CD4-positive, alpha-beta T cell treated with Interleukin-6 at 100 ng/mL for 8 hours (primary cell): ENCODE results near the gene TNPO3.
"Not testable (repeated sequence)": the region's sequence is repeated elsewhere in the genome, so short reads cannot be mapped to it uniquely, and the experiment has no call there.

Source experiments
- DNase-seq: peaks from one replicate; pipeline ENCODE4 v3.0.0-alpha.2; 2020; ENCODE audit warnings: mixed read lengths, low spot score

TNPO3 gene

DNA sequence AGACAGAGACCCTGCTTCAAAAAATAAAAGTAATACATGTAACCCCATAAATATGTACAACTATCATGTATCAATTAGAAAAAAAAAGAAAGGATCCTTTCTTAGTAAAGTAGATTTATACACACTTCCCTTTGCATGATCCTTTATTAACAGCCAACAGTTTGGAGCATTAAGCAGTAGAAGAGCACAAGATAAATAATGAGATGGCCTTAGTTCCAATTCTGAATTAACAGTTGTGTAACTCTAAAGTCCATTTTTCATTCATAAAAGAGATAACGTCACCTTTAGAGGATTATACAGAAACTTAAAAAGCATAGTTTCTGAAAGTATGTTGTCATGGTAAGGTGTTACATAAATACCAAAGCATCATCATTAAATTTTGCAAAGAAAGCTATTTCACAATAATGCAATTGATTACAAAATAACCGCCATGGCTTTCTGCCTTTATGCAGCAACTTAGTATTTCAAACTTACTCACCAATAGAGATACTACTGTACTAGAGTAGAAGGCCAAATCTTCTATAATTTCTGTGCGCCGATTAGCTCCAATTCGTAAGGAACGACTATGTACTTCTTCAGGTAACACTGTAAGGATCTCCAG is 40.3 kb downstream of the TNPO3 start:
- DNase-seq = no peak

DNA sequence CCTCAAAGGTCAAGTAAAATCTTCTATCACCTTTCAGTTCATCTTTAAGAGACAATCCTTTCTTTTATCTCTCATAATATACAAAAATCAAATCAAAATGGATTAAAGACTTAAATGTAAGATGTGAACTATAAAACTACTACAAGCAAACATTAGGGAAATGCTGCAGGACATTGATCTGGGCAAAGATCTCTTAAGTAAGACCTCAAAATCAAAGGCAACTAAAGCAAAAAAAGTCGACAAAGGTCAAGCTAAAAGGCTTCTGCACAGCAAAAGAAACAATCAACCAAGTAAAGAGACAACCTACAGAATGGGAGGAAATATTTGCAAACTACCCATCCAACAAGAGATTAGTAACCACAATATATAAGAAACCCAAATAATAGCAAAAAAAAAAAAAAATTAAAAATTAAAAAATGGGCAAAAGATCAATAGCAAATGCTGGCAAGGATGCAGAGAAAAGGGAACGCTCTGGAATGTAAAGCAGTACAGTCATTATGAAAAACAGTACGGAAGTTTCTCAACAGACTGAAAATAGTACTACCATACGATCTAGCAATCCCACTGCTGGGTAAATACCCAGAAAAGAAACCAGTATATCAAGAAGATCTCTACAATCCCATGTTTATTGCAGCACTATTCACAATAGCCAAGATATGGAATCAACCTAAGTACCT is 41.7 kb downstream of the TNPO3 start:
- no peak for DNase-seq

DNA sequence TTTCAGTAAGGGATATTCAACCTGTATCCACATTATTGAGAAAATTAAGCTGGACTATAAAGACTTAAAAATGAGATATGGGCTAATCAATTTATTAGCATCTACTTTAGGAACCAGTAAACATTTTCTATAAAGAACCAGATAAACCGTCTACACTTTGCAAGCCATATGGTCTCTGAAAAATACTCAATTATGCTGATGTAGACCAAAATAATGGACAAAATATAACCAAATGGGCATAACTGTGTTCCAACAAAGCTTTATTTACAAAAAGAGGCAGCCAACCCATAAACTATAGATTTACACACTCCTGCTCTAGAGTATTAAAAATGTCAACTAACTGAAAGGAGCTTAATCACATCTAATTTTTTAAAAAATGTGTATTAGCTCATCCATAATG is 42.3 kb downstream of the TNPO3 start:
- no peak for DNase-seq

GRCh38 chr7:129010075-129010474 is 44.8 kb downstream of the TNPO3 start:
- no peak for DNase-seq

DNA sequence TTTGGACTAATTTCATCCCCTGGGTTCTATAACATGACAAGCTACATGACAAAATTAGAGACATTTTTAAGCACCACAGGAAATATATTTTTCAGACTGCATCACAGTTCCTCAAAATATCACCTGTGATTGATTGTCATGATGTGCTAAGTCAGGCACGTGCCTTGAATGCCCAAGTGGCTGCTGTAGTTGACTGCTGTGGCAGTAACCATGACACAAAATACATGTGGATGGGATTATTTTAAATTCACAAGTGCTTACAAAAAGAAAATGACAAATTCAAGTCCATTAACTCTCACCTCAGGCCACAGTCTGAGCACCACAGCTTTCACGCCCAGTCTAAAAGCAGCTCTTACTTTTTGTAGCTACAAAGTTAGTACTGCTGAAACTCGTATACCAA is 45.5 kb downstream of the TNPO3 start:
- DNase-seq = no peak

DNA sequence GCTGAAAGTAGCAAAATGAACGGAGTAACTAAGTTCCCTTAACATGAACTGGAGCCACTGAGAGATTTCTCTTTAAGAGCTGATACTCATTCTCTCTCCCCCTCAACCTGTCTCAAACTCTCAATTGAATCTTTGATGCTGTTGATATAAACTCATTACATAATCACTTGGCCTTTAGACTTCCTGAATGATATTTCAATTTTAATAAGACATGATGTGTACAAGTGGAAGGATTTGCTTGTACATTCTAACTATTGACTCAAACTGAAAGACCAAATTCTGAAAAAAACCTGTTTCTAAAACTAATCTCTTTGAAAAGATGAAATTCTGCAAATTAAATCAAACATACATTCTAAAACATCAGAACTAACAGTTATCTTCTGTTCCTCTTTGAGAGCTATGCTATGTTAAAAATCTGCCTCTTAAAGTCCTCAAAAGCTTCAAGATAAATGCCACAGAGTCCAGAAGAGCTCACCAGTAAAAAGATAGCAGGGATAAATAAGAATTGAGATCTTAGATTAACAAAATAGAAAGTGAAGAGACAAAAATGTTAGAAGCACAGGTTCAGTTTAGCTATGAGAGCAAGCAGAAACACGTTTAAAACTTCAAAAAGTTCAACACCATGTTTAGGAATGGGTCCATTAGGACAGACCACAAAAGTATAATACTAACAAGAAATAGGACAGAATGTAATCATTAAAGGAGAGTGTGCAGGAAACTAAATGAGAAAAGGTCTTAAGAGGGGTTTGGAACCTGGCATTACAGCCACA is 46.1 kb downstream of the TNPO3 start:
- no peak for DNase-seq

GRCh38 chr7:129007572-129007971 is 47.3 kb downstream of the TNPO3 start:
- DNase-seq = no peak

- no peak for DNase-seq
Observed at GRCh38 chr7:129006636-129007414, 48.1 kb downstream of the TNPO3 start.

DNA sequence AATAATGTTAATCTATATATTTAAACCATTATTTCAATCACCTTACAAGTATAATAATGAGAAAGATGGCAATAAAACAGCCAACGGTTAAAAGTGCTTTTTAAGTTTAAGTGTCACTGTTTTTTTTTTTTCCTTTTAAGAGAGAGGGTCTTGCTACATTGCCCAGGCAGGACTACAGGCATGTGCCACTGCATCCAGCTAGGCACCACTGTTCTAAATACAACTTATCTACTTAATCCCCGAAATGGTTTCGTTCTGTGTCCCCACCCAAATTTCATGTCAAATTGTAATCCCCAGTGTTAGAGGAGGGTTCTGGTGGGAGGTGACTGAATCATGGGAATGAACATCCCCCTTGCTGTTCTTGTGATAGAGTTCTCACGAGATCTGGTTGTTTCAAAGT is 49.7 kb downstream of the TNPO3 start:
- no peak for DNase-seq

DNA sequence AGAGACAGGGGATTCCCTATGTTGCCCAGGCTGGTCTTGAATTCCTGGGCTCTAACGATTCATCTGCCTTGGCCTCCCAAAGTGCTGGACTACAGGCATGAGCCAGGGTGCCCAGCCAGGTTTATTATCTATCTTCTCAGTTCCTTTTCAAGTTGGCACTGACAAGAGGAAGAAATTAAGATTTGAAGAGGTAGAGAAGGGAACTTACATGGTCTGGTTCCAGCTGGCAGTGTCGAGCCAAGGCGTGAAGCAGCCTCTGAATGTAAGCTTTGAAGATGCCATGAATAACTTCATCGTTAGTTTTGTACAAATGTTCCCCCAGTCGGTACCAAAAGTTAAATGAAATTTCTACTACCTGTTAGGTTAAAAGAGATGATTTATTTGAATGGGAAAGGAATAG is 57.7 kb downstream of the TNPO3 start:
- no peak for DNase-seq

DNA sequence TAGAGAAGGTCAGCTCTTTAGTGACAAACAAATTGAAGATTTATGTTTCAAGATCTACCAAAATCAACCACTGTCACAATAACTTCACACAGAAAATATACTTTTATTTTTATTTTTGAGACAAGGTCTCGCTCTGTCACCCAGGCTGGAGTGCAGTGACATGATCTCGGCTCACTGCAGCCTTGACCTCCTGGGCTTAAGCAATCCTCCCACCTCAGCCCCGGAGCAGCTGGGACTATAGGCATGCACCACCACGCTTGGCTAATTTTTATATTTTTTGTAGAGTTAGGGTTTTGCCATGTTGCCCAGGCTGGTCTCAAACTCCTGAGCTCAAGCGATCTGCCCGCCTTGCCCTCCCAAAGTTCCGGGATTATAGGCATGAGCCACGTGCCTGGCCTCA is 60.4 kb downstream of the TNPO3 start:
- not testable (repeated sequence) for DNase-seq

GRCh38 chr7:128993419-128993818 is 61.5 kb downstream of the TNPO3 start:
- no peak for DNase-seq

- no peak for DNase-seq
Observed at GRCh38 chr7:128989961-128990360, 65.0 kb downstream of the TNPO3 start.

DNA sequence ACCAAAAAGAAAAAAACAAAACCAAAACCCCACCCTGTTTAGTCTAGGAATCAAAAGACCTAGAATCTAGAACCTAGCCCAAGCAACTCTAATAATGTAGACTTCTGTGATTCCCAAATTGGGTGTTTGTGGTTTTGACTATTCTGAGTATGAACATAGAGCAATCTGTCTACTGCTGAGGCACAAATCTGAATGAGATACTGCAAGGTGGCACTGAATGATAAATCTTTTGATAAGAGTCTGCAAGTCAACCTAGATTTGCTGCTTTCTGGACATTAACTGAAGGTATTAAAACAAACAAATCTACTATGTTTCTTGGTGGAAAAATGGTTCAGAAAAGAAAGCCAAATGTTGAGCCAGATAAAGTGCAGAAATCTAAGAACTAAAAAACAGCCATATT is 66.5 kb downstream of the TNPO3 start:
- DNase-seq = no peak

DNA sequence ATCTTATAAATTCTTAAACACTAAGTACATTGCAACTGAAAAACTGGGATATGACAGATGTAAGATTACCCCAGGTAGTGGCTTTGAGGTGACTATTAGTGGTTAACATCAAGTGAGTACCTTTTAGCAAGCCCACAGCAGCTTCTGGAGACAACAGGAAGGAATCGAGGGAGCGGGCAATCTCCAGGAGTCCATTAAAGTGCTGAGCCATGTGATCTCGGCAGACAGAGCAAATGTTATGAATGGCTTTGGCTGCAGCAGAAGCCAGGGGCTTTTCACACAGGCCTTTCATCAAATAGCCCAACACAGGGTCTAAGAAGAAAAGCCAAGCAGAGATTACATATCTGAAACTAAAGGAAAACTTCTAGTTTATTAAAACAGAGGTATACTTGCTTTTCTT is 68.3 kb downstream of the TNPO3 start:
- no peak for DNase-seq

- DNase-seq = no peak
Observed at GRCh38 chr7:128985660-128986059, 69.3 kb downstream of the TNPO3 start.

DNA sequence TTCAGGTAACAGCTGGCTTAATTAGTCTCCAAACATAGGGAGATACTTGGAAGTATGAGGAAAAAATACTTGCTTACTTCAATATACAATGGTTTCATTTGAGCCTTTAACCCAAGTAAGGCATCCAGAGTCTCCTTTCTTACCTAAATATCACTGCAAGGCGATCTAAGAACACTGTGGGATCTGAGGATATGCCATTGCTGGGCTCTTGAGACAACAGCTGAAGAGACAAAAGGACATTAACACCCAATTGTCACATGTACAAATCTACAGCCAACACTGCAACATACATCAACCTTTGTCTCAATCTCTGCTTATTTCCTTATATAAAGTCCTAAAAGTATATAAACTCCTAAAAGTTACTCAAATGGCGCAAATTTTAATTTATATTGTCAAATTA is 72.8 kb downstream of the TNPO3 start:
- no peak for DNase-seq

- no peak for DNase-seq
Observed at GRCh38 chr7:128974241-128974934, 80.5 kb downstream of the TNPO3 start.

GRCh38 chr7:128968624-128969023 is 86.3 kb downstream of the TNPO3 start:
- DNase-seq = no peak

DNA sequence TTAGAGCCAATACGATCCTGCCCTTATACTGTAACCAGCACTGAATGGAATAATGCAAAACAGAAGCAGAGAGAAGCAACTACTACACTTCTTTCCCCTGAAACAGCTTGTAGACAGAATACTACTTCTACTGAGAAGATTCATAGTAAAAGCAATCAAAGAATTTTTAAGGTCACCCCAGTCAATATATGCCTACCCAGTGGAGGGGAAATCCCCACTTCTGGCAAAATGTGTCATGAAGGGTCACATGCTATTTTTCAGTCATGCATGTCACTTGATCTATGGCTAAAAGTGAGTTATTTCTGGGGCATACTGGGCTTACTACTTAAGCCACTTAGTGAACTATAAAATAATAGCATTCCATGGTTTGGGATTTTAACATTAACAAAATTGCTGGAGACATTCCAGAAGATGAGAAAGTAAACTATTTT is 91.6 kb downstream of the TNPO3 start:
- DNase-seq = no peak

DNA sequence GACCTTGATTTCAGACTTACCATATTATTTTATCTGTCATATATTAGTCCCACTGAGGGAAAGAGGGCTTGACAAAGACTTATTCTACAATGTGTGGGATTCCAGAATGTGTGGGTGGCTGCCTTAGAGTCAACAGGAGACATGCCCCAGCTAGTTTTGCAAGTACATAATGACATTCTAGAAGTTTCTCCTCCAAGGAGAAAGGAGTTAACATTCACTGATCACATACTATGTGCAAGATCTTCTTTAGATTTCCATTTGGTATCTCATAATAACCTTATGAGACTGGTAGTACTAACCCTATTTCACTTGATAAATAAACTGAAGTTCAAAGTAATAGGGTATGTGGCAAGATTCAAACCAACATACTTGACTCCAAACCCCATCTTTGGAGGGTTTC is 92.0 kb downstream of the TNPO3 start:
- no peak for DNase-seq
